Endometrial microvascular endothelial cells (primary cell): ENCODE measurements around the gene CRYBB1. TPM values are rescaled to one million over a fixed set of nuclear protein-coding genes. Genes with fewer than 3 reads are reported as not detected.

Source experiments
- in situ Hi-C: cut with HindIII; loops from 2 replicates; pipeline ENCODE4 v1.10.0; 2017; ENCODE audit warnings: low sequenced_read_pairs, low pct_unique_long_range_greater_than_20kb; ENCODE audit errors: inconsistent ontology term
- total RNA-seq: library from RNA; depleted of rRNA; stranded (reverse); fragments of >200 nt; gene quantifications from one replicate; pipeline ENCODE4 v1.2.3, GENCODE V29; 2015; ENCODE audit errors: inconsistent ontology term

The CRYBB1 gene
- total RNA-seq, result not detected

- in situ Hi-C loops, result no loop called here
Measured at GRCh38 chr22:26617271-26618199, at the start of gene CRYBB1. Gene CRYBB1, minus strand, starts transcription at chr22:26618027. Its CDS starts 1,708 bp downstream, at chr22:26616319.

GRCh38 chr22:26667140-26667539 is 49.3 kb upstream of the CRYBB1 start:
- in situ Hi-C loops, result no loop called here

- in situ Hi-C loops, result no loop called here
Measured at GRCh38 chr22:26665813-26666231, 48.0 kb upstream of the CRYBB1 start.

GRCh38 chr22:26663374-26663923 is 45.6 kb upstream of the CRYBB1 start:
- in situ Hi-C loops, result no loop called here

GRCh38 chr22:26662160-26662559 is 44.3 kb upstream of the CRYBB1 start:
- in situ Hi-C loops, result no loop called here

- in situ Hi-C loops, result no loop called here
Measured at GRCh38 chr22:26660961-26661578, 43.2 kb upstream of the CRYBB1 start.

- in situ Hi-C loops, result no loop called here
Measured at GRCh38 chr22:26660356-26660755, 42.5 kb upstream of the CRYBB1 start.

- in situ Hi-C loops, result no loop called here
Measured at GRCh38 chr22:26658671-26659478, 41.0 kb upstream of the CRYBB1 start.

GRCh38 chr22:26658161-26658560 is 40.3 kb upstream of the CRYBB1 start:
- in situ Hi-C loops, result no loop called here

GRCh38 chr22:26656891-26657851 is 39.3 kb upstream of the CRYBB1 start, which contains the start of gene MIAT:
Gene MIAT, plus strand, starts transcription at chr22:26657588.
- in situ Hi-C loops, result no loop called here

GRCh38 chr22:26651815-26652214 is 34.0 kb upstream of the CRYBB1 start:
- in situ Hi-C loops, result no loop called here

- in situ Hi-C loops, result no loop called here
Measured at GRCh38 chr22:26650722-26651421, 33.0 kb upstream of the CRYBB1 start.

- in situ Hi-C loops, result no loop called here
Measured at GRCh38 chr22:26648528-26649388, 30.9 kb upstream of the CRYBB1 start.

GRCh38 chr22:26648011-26648497 is 30.2 kb upstream of the CRYBB1 start:
- in situ Hi-C loops, result no loop called here

- in situ Hi-C loops, result no loop called here
Measured at GRCh38 chr22:26646158-26646557, 28.3 kb upstream of the CRYBB1 start.

- in situ Hi-C loops, result no loop called here
Measured at GRCh38 chr22:26643418-26644100, 25.7 kb upstream of the CRYBB1 start.
